ENCODE results near the gene CD300E. TPM values are rescaled to one million over a fixed set of nuclear protein-coding genes. Genes with fewer than 3 reads are reported as not detected.

The CD300E gene
- polyA plus RNA-seq, 1 experiment = not detected

- TF ChIP-seq CTCF (IDR thresholded peaks at IDR 0.05; ENCODE audit: insufficient read depth, low read depth, low read length) = no peak
- Histone ChIP-seq H3K27me3 (ENCODE audit: control insufficient read depth, insufficient read depth, low read length) (no peaks in the 10 kb centered on the region), H3K4me3 (ENCODE audit: low read depth, low read length) (no peak overlapping the region), H3K36me3 (ENCODE audit: control insufficient read depth, insufficient read depth, low read length) (no peaks in the 10 kb centered on the region)
- ChIA-PET CTCF (no interaction called here), POLR2A (no interaction called here)
- DNase-seq (ENCODE audit: low read depth) = no peak
These were observed 22.7 kb upstream of the CD300E start for GRCh38 chr17:74646231-74646630.

DNA sequence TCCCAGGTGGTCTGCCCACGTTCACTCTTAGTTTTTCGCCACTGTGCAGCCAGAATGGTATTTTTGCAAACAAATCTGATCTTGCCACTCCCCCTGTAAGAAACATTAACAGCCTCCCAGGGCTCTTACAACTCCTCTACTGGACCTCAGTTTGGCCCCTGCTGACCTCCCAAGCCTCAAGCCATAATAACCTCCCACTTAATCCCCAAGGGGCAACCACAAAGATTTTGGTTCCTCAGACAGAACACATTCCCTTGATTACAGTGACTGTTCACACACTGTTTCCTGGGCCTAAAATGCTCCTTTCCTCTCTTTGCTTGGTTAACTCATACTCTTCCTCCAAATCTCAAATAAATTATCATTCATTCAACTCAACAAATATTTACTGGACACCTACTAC is 21.5 kb upstream of the CD300E start:
- no peaks in the 10 kb centered on the region for H3K27me3 ChIP-seq (ENCODE audit: control insufficient read depth, insufficient read depth, low read length)
- TF ChIP-seq CTCF (IDR thresholded peaks at IDR 0.05; ENCODE audit: insufficient read depth, low read depth, low read length) = no peak
- H3K4me3 ChIP-seq (ENCODE audit: low read depth, low read length) = no peak overlapping the region
- DNase-seq (ENCODE audit: low read depth) = no peak
- POLR2A ChIA-PET = no interaction called here
- CTCF ChIA-PET = no interaction called here
- H3K36me3 ChIP-seq (ENCODE audit: control insufficient read depth, insufficient read depth, low read length) = no peaks in the 10 kb centered on the region

DNA sequence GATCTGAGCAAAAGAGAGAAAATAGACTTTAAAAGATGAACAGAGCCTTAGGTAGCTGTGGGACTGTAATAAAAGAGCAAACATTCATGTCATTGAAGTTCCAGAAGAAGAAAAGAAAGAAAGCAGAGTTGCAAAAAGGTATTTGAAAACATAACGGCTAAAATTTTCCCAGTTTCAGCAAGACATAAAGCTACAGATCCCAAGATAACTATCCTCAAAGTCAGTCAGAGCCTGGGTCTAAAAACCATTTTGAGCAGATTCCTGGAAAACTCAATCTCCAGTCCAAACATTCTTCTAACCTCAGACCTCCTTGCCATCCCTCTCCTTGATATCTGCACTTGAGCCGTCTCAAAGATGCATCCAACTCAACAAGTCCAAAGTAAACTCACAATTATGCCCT is 20.9 kb upstream of the CD300E start:
- ChIA-PET POLR2A (no interaction called here), CTCF (no interaction called here)
- no peak for DNase-seq (ENCODE audit: low read depth)

GRCh38 chr17:74643826-74644225 is 20.3 kb upstream of the CD300E start:
- ChIA-PET POLR2A (no interaction called here), CTCF (no interaction called here)
- DNase-seq (ENCODE audit: low read depth) = no peak
- no peak for TF ChIP-seq CTCF (IDR thresholded peaks at IDR 0.05; ENCODE audit: insufficient read depth, low read depth, low read length)
- no peak overlapping the region for H3K4me3 ChIP-seq (ENCODE audit: low read depth, low read length)
- no peaks in the 10 kb centered on the region for H3K27me3 ChIP-seq (ENCODE audit: control insufficient read depth, insufficient read depth, low read length)
- no peaks in the 10 kb centered on the region for H3K36me3 ChIP-seq (ENCODE audit: control insufficient read depth, insufficient read depth, low read length)

More for the DNA sequence above, 20.9 kb upstream of the CD300E start:
- no peak for TF ChIP-seq CTCF (IDR thresholded peaks at IDR 0.05; ENCODE audit: insufficient read depth, low read depth, low read length)
- Histone ChIP-seq H3K36me3 (ENCODE audit: control insufficient read depth, insufficient read depth, low read length) (no peaks in the 10 kb centered on the region), H3K4me3 (ENCODE audit: low read depth, low read length) (no peak overlapping the region), H3K27me3 (ENCODE audit: control insufficient read depth, insufficient read depth, low read length) (no peaks in the 10 kb centered on the region)

DNA sequence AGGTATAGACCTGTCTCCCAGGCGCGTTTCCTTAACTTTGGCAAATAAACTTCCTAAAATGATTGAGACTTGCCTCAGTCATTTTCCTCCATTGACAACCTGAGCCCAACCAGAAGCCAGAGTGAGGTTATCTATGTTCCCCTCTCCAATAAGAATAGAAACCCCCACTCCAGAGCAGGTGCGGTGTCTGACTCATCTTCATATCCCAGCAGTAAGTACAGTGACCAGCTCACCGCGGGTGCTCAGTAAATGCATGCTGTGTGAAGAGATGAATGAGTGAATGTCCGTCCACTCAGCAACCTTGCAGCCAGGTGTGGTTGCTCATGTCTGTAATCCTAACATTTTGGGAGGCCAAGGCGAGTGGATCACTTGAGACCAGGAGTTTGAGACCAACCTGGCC is 19.5 kb upstream of the CD300E start:
- TF ChIP-seq CTCF (IDR thresholded peaks at IDR 0.05; ENCODE audit: insufficient read depth, low read depth, low read length) = no peak
- ChIA-PET POLR2A (no interaction called here), CTCF (no interaction called here)
- Histone ChIP-seq H3K36me3 (ENCODE audit: control insufficient read depth, insufficient read depth, low read length) (no peaks in the 10 kb centered on the region), H3K27me3 (ENCODE audit: control insufficient read depth, insufficient read depth, low read length) (no peaks in the 10 kb centered on the region), H3K4me3 (ENCODE audit: low read depth, low read length) (no peak overlapping the region)
- no peak for DNase-seq (ENCODE audit: low read depth)

Measured in BJ (cell line).